ENCODE measurements around the gene RPL29.
A peak's percentile ranks its signal among the peaks of the same experiment; 100 is the strongest.
"Not testable (repeated sequence)": the region's sequence is repeated elsewhere in the genome, so short reads cannot be mapped to it uniquely, and the experiment has no call there.

RPL29 gene

DNA sequence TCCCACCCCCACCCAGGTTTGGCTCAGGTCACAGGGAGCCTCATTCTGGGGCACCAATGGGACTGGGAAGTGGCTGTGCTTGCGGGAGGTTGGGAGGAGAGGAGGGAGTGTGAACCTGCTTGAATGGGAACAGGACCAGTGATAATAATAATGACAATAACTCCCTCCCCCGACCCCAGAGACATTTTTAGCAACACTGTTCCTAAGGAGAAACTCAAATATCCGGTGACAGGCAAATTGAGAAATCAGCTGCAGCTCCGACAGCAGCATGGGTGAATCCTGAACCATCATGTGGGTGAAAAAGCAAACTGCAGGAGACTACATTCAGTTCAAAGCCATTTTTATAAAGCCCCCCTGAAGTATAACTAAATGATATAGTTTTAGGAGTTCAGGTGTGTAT, 11.6 kb upstream of the RPL29 start:
- no peak for DNase-seq (ENCODE audit: low read depth, low spot score)
- no peak overlapping the region for H3K27ac ChIP-seq

GRCh38 chr3:52006820-52007133, 11.1 kb upstream of the RPL29 start:
- DNase-seq (ENCODE audit: low read depth, low spot score): no peak

GRCh38 chr3:52006017-52006819, 10.5 kb upstream of the RPL29 start:
- DNase-seq (ENCODE audit: low read depth, low spot score): no peak
- peak overlapping the region; percentile 4 for H3K27ac ChIP-seq

More at GRCh38 chr3:52006820-52007133, 11.1 kb upstream of the RPL29 start:
- H3K27ac ChIP-seq: no peak overlapping the region

GRCh38 chr3:52005571-52005986, 9.9 kb upstream of the RPL29 start:
- peak overlapping the region; percentile 4 for H3K27ac ChIP-seq

GRCh38 chr3:52004906-52005395, 9.3 kb upstream of the RPL29 start:
- no peak for DNase-seq (ENCODE audit: low read depth, low spot score)
- H3K27ac ChIP-seq: peak overlapping the region; percentile 4

More at GRCh38 chr3:52005571-52005986, 9.9 kb upstream of the RPL29 start:
- no peak for DNase-seq (ENCODE audit: low read depth, low spot score)

DNA sequence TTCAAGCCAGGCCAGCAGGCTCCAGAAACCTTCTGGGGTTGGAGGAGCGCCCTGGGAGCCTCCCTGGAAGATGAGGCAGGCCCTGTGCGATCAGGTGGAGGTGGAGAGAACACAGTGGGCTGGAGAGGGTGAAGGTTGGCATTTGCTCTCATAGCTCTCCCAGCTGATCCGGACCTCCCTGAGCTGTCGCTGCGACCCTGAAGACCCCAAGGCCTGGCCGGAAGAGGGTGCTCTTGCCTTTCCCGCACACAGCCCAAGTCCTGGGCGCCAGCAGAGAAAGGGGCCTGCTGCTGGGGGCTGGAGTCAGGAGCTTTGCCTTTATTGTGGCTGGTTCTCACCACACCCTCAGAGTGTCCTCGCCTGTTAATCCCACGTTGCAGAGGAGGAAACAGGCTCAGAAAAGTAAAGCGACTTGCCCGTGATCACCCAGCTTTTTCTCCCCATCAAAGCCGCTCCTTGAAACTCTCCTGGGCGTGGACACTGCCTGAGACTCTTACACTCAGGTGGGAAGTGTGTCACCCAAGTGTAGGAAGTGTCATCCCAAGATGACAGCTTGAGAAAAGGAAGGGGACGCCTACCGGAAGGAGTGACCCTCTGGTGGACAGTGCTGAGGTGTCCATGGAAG, 8.6 kb upstream of the RPL29 start:
- DNase-seq (ENCODE audit: low read depth, low spot score): no peak
- H3K27ac ChIP-seq: no peak overlapping the region

DNA sequence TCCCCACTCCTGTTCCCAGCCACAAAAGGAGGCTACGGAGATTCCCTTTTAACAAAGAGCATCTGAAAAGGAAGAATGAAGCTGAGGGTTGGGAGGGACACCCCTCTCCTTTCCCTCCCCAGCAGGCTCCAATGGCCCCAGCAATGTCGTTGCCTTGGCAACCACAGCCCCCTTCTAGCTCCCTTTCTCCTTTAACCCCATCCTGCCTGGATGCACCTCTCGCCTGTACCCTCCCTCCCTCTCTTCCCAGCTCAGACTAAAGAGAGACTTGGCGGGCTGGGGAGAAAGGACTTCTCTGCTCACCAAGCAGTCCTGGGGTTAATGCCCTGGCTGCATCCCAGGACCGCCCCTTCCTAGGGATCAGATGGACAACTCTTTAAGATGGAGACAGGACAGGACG, 7.1 kb upstream of the RPL29 start:
- DNase-seq (ENCODE audit: low read depth, low spot score): no peak
- no peak overlapping the region for H3K27ac ChIP-seq

DNA sequence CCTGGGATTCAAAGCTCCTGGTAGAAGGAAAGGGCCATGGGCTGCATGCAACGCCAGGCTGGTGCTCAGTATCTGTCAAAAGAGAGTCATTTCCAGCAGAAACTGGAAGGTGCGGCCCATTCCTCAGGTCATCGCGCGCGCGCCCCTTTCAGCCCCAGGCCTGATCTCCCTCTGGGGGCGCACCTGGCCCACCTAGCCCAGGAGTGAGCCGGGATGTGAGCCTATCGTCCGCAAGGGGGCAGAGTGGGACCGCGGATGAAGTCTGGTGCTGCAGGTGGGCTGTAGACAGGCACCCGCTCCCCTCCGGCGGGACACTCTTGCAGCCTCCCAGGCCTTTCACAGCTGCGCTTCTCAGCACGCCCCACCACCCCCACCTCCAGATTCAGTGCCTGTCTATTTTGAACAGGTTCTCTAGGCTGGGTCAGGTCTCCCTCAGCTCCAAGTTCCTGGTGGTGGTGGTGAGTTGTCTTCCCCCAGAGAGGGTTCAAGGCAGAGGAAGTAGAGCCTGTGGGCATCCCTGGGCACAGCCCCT, 5.8 kb upstream of the RPL29 start:
- DNase-seq (ENCODE audit: low read depth, low spot score): no peak
- no peak overlapping the region for H3K27ac ChIP-seq

DNA sequence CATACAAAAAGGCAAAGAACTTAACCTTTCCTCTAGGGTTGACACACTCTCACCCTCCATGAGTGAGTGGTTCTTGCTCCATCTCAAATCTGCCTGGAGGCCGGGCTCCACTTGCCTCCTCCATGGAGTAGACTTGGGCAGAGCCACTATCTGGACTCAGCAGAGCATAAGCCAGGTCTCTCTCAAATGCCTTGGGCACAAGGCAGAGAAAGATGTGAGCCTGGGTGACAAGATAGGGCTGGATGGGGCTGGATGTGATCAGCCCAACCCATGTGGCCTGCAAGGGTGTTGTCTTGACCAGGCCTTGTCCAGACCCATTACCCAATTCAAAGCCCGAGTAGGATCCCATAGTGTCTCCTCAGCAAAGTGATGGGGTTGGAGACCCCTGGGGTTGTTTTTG, 4.2 kb upstream of the RPL29 start:
- DNase-seq (ENCODE audit: low read depth, low spot score): no peak
- no peak overlapping the region for H3K27ac ChIP-seq

- no peak overlapping the region for H3K27ac ChIP-seq
- no peak for DNase-seq (ENCODE audit: low read depth, low spot score)
Measured at GRCh38 chr3:51998774-51999173, 3.1 kb upstream of the RPL29 start.

DNA sequence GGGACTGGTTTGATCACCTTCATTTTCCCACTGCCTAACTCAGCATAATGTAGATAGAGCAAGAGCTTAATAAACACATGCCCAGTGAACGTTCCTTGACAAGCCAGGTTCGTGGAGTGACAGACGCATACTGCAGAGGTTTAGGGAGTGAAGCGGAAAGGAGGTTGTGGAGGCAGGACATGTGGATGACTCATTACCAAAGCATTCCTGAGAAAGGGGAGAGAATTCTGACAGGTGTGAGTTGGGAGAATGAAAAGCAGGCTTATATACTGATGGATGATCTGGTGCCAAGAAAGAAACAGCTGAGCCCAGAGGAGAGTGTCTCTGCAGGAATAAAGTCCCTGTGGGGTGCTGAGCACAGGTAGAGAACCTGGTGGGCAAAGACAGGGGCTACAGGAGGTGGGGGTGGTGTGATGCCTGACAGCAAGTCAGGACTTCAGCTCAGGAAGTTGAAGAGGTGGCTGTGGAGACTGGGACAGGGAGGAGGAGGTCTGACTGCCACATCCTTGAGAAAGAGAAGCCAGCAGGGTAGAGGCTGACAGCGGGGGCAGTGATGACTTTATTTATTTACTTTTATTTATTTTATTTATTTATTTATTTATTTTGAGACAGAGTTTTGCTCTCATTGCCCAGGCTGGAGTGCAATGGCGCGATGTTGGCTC, 2.4 kb upstream of the RPL29 start:
- H3K27ac ChIP-seq: peak overlapping the region; percentile 38
- no peak for DNase-seq (ENCODE audit: low read depth, low spot score)

GRCh38 chr3:51997172-51997571, 1.5 kb upstream of the RPL29 start:
- peak overlapping the region; percentile 38 for H3K27ac ChIP-seq
- no peak for DNase-seq (ENCODE audit: low read depth, low spot score)

GRCh38 chr3:51994530-51994929, 1.2 kb downstream of the RPL29 start:
- no peak for DNase-seq (ENCODE audit: low read depth, low spot score)
- peak overlapping the region; percentile 74 for H3K27ac ChIP-seq

DNA sequence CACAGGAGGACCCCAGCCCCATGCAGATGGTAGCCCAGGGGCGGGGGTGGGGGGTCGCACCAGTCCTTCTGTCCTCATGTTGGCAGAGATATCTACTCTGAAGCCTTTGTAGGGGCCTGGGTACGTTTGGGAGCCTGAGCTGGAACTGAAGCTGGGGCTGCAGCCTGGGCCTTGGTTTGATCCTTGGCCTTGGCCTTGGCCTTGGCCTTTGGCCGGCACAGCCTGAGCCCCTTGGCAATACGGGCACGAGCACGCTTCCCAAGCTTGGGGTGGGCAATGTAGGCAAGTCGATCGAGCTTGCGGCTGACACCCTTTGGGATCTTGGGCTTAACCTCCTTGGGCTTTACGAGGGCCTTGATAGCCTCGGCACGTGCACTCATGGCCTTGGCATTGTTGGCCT, 2.0 kb downstream of the RPL29 start:
- peak overlapping the region; percentile 22 for H3K27ac ChIP-seq
- DNase-seq (ENCODE audit: low read depth, low spot score): not testable (repeated sequence)

DNA sequence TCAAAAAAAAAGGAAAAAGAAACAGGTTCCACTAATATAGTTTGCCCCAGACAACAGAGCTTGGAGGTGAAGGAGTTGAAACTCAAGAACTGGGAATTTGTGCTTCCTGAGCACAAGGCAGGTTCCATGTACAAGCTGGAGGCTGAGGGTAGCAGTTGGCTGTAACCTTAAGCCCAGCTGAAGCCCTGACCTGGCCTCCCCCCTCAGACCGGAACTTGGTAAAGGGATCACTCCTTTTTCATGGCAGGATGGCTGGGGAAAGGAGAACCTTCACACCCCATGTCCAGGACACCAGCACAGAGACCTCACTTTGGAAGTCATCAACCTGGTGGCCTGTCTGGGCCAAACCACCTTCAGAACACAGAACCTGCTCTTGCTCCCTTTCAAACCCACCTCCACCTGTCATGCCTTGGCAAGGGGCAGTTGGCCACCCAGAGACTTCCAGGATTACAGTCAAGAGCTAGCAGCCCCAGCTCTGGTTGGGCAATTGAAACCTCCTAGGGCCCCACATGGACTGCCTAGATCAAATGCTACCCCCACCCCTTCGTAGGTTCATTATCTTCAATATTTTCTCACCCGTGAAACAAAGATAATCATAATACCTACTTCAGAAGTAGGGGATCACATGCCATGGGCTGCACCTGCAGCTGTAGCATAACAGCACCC, 3.5 kb downstream of the RPL29 start:
- no peak overlapping the region for H3K27ac ChIP-seq
- DNase-seq (ENCODE audit: low read depth, low spot score): no peak

- not testable (repeated sequence) for H3K27ac ChIP-seq; DNase-seq (ENCODE audit: low read depth, low spot score)
Measured at GRCh38 chr3:51990501-51990971, 5.2 kb downstream of the RPL29 start.

DNA sequence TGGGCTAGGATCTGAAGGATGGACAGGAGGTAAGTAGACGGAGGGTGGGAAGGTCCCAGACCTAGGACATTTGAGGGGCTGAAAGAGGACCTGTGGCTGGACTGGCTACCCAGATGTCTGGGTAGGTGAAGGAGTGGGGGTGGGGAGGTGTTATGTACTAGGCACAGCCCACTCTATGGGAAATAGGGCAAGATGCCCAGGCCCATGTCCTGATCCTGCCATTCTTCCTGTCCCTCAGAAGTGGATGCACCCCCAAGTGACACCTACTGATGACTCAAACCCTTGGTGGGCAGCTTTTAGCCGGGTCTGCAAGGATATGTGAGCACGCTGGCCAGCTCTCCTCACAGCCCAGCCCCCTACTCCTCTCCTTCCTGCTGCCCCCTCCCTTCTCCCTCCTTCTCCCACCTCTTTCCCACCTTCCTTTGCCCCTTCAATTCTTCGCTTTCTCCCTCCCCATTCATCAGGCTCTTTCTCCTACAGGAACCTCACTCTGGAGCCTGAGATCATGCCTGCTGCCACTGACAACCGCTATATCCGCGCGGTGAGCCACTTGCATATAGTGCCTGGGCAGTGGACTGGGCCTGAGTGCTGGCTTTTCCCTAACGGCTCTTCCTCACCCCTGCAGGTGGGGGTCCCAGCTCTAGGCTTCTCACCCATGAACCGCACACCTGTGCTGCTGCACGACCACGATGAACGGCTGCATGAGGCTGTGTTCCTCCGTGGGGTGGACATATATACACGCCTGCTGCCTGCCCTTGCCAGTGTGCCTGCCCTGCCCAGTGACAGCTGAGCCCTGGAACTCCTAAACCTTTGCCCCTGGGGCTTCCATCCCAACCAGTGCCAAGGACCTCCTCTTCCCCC, 7.2 kb downstream of the RPL29 start:
- DNase-seq (ENCODE audit: low read depth, low spot score): no peak
- no peak overlapping the region for H3K27ac ChIP-seq

DNA sequence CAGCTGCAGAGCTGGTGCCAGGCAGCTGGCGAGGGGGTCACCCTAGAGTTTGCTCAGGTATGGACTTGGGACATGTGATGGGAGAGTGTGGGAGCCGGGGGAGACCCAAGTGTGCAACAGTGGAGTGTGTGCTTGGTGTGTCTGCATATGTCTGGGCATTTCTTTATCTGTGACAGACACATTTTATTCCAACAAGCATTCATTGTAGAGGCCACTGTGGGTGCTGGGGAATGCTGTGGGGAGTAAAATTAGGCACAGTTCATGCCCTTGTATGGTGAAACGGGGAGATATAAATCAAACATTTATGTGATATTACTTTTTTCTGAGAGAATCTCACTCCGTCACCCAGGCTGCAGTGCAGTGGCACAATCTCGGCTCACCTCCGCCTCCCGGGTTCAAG, 8.1 kb downstream of the RPL29 start:
- DNase-seq (ENCODE audit: low read depth, low spot score): no peak
- no peak overlapping the region for H3K27ac ChIP-seq

Data from epithelial cell of prostate (primary cell).